Stimulated activated naive CD8-positive, alpha-beta T cell treated with anti-CD3 and anti-CD28 coated beads, Interleukin-15, Interleukin-2, amounts not matched to agents 100 U/mL and 50 U/mL, for 24 hours (primary cell): ENCODE results near the gene PFDN1.
"Not testable (repeated sequence)": the region's sequence is repeated elsewhere in the genome, so short reads cannot be mapped to it uniquely, and the experiment has no call there.

Source experiments
- ATAC-seq: fragments of 150-1000 bp; cut with Tn5 transposase; one replicate; pipeline ENCODE4 v1.10.0; 2021
- DNase-seq: peaks from one replicate; pipeline ENCODE4 v3.0.0; 2021

PFDN1 gene

DNA sequence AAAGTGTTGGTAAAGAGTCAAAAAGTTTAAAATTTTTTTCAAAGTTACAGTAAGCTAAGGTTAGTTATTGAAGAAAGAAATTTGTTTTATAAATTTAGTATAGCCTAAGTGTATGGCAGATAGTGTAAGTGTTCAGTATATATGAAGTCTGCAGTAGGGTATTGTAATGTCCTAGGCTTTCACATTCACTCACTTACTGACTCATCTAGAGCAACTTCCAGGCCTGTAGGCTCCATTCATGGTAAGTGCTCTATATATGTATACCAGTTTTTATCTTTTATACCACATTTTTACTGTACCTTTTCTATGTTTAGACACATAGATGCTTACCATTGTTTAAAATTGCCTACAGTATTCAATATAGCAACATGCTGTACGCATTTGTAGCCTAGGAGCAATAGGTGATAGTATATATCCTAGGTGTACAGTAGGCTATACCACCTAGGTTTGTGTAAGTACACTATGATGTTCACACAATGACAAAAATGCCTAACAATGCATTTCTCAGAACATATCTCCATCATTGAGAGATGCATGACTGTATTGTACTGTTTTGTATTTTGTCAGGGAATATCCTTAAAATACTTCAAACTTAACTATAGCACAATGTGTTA, 89.4 kb downstream of the PFDN1 start:
- DNase-seq (no peak), ATAC-seq (peak; percentile 66)

DNA sequence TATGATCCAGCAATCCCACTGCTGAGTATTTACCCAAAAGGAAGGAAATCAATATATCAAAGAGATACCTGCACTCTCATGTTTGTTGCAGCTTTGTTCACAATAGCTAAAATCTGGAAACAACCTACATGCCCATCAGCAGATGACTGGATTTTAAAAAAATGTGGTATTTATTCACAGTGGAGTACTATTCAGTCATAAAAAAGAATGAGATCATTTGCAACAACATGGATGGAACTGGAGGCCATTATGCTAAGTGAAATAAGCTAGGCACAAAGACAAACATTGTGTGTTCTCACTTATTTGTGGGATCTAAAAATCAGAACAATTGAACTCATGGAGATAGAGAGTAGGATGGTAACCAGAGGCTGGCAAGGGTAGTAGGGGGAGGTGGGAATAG, 94.8 kb downstream of the PFDN1 start:
- ATAC-seq, result no peak

DNA sequence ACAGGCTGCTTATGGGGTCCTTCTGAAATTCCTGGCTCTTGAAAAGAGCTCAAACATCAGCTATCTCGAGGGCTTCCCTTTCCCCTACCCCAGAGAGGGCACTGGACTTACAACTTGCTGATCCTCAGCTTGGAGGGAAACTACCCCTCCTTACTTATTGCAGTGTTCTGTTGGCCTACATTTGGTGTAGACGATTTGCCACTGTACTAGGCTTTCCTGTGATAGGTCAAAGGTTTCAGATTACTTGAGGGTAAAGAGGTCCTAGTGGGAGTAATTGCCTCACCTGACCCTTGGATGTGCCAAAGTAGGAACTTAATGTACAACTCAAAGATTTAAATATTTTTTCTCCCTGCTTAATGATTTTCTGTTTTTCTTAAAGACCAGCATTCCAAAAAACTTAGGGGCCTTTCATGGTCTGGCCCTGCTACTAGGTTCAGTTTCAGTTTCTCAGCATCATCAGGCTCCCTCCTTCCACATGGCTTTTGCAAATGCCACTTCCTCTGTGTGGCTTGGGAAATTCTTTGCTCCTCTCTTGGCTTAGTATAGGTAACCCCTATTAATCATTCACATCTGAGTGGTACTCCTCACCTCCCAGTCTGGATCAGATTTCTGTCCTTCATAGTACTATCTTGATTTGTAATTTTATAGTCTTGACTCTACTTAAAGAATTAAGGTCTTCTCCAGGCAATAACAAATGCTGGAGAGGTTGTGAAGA, 95.5 kb downstream of the PFDN1 start:
- DNase-seq (no peak), ATAC-seq (peak; percentile 43)

More for the DNA sequence above, 94.8 kb downstream of the PFDN1 start:
- DNase-seq, result no peak

DNA sequence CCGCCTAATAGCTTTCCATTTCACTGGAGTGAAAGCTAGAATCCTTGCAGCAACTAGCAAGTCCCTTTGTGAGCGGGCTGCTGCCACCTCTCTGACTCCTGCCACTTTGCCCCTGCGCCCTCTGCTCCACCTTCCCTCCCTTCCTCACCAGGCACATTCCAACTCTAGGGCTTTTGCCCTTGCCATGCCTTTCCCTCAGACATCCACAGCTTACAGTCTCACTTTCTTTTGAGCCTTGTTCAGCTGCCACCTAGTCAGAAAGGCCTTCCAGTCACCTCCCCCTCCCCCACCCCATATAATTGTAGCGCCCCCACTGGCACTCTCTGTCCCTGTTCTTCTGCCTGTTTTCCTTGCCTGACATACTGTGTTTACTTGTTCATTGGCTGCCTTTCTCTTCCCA, 96.9 kb downstream of the PFDN1 start:
- ATAC-seq, result no peak
- DNase-seq, result no peak

DNA sequence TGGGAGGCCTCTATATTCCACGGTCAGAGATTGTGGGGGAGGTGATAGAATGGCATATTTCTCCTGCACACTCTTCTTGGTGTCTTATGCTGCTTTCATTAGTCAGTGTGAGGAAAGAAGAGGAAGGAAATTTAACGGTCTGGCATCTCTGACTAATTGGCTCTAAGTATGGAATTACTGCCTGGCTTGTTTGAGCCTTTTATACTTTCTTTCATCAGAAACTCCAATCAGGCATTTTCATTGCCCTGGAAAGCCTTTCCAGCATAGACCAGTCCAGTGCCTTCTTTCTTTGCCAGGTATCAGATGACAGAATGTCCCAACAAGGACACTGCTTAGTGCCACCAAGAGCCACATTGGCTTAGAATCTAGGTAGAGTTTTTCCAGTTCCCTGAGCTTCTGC, 97.7 kb downstream of the PFDN1 start:
- ATAC-seq, result no peak
- no peak for DNase-seq

DNA sequence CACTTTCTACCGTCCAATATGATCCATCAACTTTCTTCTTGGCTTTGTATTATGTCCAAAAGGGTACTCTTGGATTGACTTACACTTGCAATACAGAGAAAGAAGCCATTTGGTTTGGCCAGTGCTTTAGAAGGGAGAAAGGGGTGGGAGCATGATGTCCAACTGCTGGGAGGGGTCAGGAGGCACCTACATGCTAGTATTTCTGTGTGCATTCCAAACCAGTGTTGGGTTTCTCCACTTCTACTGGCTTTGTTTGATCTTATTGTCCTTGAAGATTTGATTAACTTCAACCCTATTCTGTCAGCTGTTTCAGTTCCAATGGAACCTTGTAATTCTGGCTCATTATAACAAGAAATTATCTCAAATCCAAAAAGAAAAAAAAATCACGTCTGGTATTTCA, 100.3 kb downstream of the PFDN1 start:
- ATAC-seq (no peak), DNase-seq (no peak)

DNA sequence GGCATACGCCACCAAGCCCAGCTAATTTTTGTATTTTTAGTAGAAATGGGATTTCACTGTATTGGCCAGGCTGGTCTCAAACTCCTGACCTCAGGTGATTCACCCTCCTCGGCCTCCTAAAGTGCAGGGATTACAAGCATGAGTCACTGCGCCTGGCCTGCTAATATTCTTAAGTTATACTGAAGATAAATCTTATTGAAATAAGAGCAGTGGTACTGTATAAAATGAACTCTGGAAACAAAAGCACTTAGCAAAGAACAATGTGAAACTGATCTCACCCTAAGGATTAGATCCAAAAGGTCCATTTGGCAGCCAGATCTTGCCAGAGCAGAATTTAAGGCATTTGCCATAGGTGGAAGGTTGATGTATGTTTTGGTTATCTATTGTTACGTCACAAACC, 100.8 kb downstream of the PFDN1 start:
- ATAC-seq (no peak), DNase-seq (no peak)

DNA sequence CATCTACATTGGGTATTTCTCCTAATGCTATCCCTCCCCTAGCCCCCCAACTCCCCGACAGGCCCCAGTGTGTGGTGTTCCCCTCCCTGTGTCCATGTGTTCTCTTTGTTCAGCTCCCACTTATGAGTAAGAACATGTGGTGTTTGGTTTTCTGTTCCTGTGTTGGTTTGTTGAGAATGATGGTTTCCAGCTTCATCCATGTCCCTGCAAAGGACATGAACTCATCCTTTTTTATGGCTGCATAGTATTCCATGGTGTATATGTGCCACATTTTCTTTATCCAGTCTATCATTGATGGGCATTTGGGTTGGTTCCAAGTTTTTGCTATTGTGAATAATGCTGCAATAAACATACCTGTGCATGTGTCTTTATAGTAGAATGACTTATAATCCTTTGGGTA, 104.0 kb downstream of the PFDN1 start:
- not testable (repeated sequence) for ATAC-seq, DNase-seq

DNA sequence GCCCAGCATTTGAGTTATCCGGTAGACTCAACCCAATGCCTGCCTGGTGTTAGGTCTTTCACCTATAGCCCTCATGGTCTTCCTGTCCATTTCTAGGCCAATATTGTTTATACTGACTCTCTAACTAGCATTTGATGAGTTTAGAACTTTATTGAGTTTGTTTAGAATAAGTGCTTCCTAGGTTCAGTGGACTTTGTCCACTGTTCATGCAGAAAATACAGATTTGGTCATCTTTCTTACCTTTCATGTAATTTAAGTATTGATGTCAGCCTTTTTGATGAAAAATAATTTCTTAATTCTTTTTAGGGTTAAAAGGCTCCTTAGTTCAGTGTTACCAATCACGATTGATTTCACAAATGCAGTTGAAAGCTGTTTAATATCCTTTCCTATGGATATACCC, 105.9 kb downstream of the PFDN1 start:
- no peak for DNase-seq
- ATAC-seq, result no peak

DNA sequence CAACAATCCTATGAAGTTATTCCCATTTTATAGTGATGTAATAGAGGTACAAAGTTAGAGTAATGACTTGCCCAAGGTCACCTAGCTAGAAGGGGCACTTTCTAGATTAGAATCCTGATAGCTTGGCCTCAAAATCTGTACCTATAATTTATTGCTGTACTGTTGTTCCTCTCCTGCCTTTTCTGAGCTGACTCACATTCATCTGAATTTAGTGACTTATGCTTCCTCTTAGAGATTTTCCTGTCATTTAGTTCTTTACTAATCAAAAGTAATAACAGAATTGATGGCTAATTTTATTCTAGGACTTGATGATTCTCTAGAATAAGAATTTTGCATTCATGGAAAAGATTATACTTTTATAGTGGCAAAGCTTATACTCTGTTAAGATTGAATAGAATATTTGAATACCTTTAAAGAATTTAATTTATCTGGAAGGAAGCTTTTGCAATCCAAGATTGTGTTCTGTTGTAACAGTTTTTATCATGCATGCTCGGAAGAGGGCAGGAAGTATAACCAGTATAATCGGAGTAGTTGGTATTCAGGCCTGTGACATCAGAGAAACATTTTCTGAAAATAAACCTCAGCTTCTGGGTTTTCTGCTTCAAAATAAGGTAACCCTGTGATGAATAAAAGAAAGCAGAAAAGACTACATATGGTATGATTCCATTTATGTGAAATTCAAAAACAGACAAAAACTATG, 106.6 kb downstream of the PFDN1 start:
- DNase-seq (no peak), ATAC-seq (no peak)
